Ishikawa (cell line): Measurements from ENCODE around the gene COL4A2.

Experiments
- CEBPB ChIP-seq: IDR thresholded peaks from 2 replicates; pipeline ENCODE4 v1.6.1; 2012
- CREB1 ChIP-seq: IDR thresholded peaks from 2 replicates; pipeline ENCODE4 v1.6.1; 2012; ENCODE audit warnings: low read depth
- EGR1 ChIP-seq: IDR thresholded peaks from 2 replicates; pipeline ENCODE4 v1.6.1; 2012
- EP300 ChIP-seq: IDR thresholded peaks from 2 replicates; pipeline ENCODE4 v1.6.1; 2012; ENCODE audit warnings: borderline replicate concordance
- FOXM1 ChIP-seq: IDR thresholded peaks from 2 replicates; pipeline ENCODE4 v1.6.1; 2012; ENCODE audit warnings: low read depth, borderline replicate concordance
- MAX ChIP-seq: IDR thresholded peaks from 2 replicates; pipeline ENCODE4 v1.6.1; 2012
- NFIC ChIP-seq: IDR thresholded peaks from 2 replicates; pipeline ENCODE4 v1.6.1; 2012
- RAD21 ChIP-seq: IDR thresholded peaks from 2 replicates; pipeline ENCODE4 v1.6.1; 2012; ENCODE audit warnings: low read depth
- REST ChIP-seq: IDR thresholded peaks from 2 replicates; pipeline ENCODE4 v1.6.1; 2012; ENCODE audit warnings: low read depth, mild to moderate bottlenecking
- TAF1 ChIP-seq: IDR thresholded peaks from 2 replicates; pipeline ENCODE4 v1.6.1; 2012; ENCODE audit warnings: low read depth, mild to moderate bottlenecking
- TCF12 ChIP-seq: IDR thresholded peaks from 2 replicates; pipeline ENCODE4 v1.6.1; 2012; ENCODE audit warnings: low read depth
- TEAD4 ChIP-seq: IDR thresholded peaks from 2 replicates; pipeline ENCODE4 v1.6.1; 2012
- YY1 ChIP-seq: IDR thresholded peaks from 2 replicates; pipeline ENCODE4 v1.6.1; 2012; ENCODE audit warnings: low read depth
- ZBTB7A ChIP-seq: IDR thresholded peaks from 2 replicates; pipeline ENCODE4 v1.6.1; 2012; ENCODE audit warnings: low read depth
- TF ChIP-seq, protein P1 (sequence below): IDR thresholded peaks from 2 replicates; pipeline ENCODE4 v1.6.1; 2012

Gene COL4A2

GRCh38 chr13:110310541-110311442 is 3.7 kb downstream of the COL4A2 start:
- TF ChIP-seq CEBPB (no peak), TEAD4 (no peak), TCF12 (no peak), FOXM1 (no peak), TAF1 (no peak)

DNA sequence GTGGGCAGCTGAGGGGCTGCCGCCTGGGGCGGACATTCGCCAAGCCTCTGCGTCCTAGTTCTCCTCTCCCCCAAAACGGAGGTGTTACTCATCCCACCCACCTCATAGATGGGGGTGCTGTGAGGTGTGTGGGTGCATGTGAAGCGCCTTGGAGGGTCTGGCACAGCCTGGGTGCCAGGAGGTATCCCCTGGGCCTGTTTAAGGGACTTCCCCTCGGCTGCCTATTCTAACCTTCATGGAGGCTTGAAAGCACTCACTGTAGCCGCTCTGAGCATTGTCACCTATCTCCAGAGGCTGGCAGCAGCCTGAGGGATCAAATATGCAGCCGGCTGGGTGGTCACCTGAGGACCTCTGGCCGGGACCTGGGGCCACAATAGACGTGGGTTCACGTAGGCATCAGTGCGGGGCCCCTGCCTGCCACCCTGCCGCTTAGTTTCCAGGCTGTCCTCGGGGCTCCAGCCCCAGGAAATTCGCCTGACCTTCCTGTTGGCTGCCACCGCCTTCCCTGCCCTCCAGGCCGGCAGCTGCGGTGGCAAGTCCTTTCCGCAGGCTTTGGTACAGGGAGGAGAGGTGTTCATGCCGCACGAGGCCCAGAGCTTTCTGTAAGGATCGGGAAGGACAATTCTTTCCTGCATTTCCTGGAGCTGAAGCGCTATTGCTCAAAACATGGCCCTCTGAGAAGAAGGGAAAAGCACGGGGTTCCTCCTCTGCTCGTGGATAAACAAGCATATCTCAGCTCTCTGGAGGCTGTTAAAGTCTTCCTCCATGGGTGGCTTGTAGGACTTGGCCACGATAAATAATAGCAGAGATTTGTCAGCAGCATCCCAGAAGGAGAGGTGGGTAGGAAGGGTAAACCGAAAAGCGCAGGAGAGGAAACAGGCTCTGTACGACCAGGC is 4.6 kb downstream of the COL4A2 start:
- TF ChIP-seq FOXM1: no peak
- TF ChIP-seq MAX: no peak
- TF ChIP-seq TAF1: no peak
- TF ChIP-seq RAD21: no peak
- TF ChIP-seq YY1: no peak
- TF ChIP-seq EGR1: no peak
- TF ChIP-seq NFIC: no peak
- no peak for TF ChIP-seq CEBPB
- no peak for TF ChIP-seq REST
- no peak for TF ChIP-seq TCF12
- no peak for TF ChIP-seq EP300
- TF ChIP-seq TEAD4: no peak
- TF ChIP-seq CREB1: no peak

DNA sequence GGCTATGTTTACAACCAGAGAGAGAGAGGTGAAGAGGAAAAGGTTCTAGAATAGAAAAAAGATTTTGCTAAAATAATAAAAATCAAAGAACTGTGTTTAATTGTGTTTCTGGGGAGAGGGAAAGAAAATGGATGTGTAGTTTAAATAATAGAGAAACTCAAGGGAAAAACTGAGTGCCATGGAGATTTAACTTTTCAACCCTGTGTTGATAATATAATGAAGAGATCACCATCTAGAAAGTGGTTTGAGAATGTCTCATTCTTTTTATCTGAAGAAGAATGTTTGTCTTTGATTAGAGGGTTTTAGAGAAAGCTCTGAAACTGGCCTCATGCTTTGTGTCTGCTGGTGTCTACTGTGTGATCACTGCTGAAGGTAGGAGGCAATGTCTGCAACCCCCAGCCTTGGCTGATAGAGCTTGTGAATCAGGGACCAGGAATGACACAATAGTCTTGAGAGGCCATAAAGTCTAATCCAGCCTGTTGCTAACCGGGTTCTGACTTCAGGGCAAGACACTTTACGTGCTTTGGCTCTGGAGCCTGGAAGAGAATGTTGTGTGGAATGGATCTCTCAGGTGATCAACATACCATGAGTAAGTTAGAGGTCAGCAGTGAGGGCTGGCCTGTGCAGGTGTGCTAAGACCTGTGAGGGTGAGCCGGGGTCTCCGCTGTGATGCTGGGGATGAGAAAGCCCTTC is 5.4 kb downstream of the COL4A2 start:
- TF ChIP-seq REST (no peak), TEAD4 (no peak), ZBTB7A (no peak), EGR1 (no peak), EP300 (no peak), CEBPB (no peak), CREB1 (no peak), MAX (no peak), NFIC (no peak), TCF12 (no peak), RAD21 (no peak), FOXM1 (no peak), YY1 (no peak), TAF1 (no peak)
- TF ChIP-seq, protein P1, sequence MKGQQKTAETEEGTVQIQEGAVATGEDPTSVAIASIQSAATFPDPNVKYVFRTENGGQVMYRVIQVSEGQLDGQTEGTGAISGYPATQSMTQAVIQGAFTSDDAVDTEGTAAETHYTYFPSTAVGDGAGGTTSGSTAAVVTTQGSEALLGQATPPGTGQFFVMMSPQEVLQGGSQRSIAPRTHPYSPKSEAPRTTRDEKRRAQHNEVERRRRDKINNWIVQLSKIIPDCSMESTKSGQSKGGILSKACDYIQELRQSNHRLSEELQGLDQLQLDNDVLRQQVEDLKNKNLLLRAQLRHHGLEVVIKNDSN: no peak

DNA sequence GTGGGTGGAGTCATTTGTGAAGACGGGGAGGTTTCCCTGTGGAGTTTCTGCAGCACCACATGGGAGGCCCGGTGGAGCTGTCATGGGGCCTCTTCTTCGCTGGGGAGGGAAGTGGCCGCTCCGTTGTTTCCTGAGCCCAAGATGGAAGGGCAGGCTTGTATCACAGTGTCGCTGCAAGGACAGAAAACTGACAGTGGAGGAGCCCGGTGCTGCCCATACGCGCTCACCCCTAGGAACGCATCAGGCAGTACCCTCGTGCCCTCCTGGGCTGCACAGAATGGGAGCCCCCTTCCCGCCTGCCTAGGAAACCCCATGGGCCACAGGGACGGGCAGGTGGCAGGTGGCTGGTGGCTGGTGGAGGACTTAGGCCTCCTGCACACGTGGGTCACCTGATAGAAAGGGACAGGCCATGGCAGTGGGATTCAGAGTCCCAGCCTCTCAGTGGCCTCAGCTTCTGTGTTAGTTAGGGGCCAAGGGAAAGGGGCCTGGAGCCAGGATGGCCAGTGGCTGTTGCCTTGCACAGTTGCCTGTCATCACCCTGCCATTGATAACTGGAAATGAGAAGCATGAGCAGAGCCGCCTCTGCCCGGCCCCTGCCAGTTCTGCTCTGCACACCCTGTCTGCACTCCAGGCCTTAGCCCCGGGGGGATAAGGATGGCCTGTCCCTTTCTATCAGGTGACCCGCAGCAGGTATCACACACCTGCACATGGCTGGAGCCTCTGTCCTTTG is 7.6 kb downstream of the COL4A2 start:
- TF ChIP-seq EGR1: no peak
- no peak for TF ChIP-seq CEBPB
- TF ChIP-seq REST: no peak
- no peak for TF ChIP-seq MAX
- no peak for TF ChIP-seq NFIC
- TF ChIP-seq TAF1: no peak
- no peak for TF ChIP-seq ZBTB7A
- no peak for TF ChIP-seq CREB1
- no peak for TF ChIP-seq TCF12
- no peak for TF ChIP-seq TEAD4
